ENCODE data around the gene GUCY2F.

DNA sequence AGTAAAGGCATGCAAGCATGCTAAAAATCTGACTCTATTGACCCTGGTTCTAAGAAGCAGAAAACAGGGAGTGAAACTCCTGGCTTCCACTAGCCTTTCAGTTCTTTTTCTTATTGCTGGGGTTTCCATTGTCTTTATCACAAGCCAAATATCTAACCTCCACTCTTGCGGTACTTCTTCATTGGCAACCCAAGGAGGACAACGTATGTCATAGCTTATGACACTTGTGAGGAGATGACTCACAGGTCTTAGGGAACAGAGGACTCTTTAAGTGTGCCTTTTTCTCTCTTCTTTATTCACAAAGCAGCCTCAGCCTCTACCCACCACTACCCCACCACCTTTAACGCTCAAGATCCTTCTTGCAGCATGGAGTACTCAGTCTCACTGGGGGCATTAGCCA, 124.2 kb downstream of the GUCY2F start:
- no peak for TF ChIP-seq CTCF (conservative IDR thresholded peaks at IDR 0.05 in 1 of 2, IDR thresholded peaks at IDR 0.05 in 1 of 2; ENCODE audit: extremely low read depth in 1 of 2, insufficient read depth in 1 of 2, low read depth in 1 of 2, low read length in 2 of 2)
- TF ChIP-seq EZH2 (IDR thresholded peaks at IDR 0.05; ENCODE audit: borderline replicate concordance, low read length), result no peak
